GM12801 (cell line): ENCODE results near the gene PPFIBP1.

Experiments used
- TF ChIP-seq, protein P1 (sequence below): IDR thresholded peaks from one replicate; pipeline ENCODE4 v1.5.1; 2011; ENCODE audit warnings: control low read depth; ENCODE audit not compliant: insufficient read length; ENCODE audit errors: extremely low read depth

PPFIBP1 gene

DNA sequence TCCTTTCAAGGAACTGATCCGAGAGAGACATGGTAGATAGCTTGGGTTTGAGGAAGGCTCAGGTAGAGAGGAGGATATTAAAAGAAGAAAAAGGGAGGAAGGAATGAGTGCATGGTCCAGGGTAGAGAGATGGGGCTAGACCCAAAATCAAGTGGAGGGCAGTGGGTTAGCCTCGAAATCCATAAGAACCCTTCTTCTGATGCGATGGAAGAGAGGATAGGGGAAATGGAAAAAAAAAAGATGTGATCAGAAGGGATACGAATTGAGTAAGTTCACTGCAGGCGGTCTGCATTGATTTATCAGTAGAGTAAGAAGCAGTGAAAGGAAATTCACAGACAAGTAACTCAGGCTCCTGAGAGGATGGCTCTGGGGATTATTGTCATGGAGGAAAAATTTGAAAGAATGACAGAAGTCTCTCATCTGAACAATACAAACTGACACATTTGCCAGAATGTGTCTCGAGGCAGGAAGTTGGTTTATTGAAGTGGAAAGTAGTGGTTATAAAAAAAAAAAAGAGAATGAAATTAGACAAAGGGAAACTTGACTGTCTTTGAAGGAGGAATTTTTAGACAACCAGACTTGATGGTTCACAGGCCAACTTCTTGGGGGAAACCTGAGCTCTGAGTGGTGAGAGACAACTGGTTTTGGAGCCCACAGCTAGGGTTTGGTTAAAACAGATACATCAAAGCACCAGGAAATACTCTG, 10.2 kb downstream of the PPFIBP1 start:
- TF ChIP-seq, protein P1, sequence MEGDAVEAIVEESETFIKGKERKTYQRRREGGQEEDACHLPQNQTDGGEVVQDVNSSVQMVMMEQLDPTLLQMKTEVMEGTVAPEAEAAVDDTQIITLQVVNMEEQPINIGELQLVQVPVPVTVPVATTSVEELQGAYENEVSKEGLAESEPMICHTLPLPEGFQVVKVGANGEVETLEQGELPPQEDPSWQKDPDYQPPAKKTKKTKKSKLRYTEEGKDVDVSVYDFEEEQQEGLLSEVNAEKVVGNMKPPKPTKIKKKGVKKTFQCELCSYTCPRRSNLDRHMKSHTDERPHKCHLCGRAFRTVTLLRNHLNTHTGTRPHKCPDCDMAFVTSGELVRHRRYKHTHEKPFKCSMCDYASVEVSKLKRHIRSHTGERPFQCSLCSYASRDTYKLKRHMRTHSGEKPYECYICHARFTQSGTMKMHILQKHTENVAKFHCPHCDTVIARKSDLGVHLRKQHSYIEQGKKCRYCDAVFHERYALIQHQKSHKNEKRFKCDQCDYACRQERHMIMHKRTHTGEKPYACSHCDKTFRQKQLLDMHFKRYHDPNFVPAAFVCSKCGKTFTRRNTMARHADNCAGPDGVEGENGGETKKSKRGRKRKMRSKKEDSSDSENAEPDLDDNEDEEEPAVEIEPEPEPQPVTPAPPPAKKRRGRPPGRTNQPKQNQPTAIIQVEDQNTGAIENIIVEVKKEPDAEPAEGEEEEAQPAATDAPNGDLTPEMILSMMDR: no peak

DNA sequence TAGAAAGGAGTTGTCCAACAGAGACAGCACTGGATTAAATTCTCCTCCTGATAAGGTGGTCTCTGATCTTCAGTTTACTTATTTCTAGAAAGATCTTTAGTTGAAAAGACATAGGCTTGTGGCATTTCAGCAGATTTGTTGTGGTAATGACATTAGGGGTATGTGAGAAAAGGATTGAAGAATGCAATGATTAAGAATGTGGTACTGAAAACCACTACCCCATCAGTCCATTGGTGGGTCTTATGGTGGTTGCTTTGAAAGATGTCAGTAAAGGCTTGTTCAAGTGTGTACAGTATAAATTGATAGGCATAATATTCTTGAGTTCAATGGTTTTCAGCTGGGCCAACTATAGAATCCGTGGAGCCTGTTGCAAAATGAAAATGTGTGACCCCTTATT, 10.8 kb downstream of the PPFIBP1 start:
- TF ChIP-seq, protein P1: no peak

DNA sequence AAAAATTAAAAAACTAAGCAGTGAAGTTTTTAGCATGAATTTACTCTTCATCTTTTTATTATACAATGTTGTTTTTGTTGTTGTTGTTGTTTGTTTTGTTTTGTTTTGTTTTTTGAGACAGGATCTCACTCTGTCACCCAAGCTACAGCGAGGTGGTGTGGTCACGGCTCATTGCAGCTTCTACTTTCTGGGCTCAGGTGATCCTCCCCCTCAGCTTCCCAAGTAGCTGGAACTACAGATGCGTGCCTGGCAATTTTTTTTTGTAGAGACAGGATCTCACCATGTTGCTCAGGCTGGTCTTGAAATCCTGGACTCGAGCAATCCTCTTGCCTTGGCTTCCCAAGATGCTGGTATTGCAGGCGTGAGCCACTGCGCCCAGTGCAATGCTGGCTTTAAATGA, 11.3 kb downstream of the PPFIBP1 start:
- TF ChIP-seq, protein P1: no peak

GRCh38 chr12:27537855-27538675, 14.1 kb downstream of the PPFIBP1 start:
- TF ChIP-seq, protein P1: no peak

DNA sequence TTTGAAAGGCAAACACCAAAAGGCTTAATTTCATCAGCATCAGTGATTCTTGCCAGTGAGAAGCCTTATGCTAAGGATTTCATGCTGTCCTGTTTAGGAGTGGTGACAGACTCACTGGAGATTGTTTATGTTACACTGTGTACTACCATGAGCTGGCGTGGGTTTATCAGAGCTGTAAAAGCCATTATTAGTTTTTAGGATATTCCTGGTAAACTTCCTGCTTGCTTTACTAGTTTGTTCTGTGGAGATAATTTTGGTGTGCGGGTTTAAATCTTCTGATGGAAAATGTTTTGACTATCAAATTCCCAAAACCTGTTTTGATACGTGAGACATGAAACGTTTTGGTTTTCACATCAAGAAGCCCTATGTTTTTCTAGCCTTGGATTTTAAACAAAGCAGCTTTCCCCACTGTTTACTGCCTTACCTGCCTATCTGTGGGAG, 15.2 kb downstream of the PPFIBP1 start:
- TF ChIP-seq, protein P1: no peak

DNA sequence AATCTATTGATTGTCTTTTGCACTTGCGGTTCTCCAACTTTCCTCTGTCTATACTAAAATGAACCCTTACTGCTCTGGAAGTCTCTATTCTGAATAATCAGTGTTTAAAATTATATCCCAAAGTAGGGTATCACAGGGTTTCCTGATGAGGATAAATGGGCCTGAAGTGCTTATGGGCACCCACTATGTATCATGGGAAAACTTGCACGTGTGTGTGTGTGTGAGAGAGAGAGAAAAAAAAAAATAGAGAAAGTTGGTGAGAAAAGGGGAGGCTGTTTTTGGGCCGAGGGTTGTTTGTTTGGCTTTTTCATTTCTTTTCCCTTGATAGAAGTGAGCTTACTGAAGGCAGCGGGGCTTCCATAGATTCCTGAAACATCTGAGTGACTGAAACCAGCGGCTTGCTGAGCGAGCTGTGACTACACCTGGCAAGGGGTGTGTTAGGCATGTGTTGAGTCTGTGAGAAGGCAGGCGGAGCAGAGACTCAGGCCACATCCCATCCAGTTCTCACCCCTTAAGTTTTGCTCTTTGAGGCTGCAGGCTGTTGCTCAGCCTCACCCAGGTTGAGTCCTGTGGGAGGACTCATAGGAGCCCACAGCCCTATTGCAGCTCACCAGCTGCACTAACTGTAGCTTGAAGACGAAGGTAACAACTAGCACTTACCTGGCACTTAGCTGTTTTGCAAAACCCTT, 17.2 kb downstream of the PPFIBP1 start:
- TF ChIP-seq, protein P1: no peak

GRCh38 chr12:27542628-27543027, 18.6 kb downstream of the PPFIBP1 start:
- TF ChIP-seq, protein P1: no peak
